T-helper 1 cell treated with Interleukin-12 subunit alpha and Interleukin-12 subunit beta and Interleukin-4 antibody, amounts not matched to agents 30 ng/mL and 1 ng/mL, for 36 hours (primary cell): ENCODE data around the gene DLG2. TPM values are rescaled to one million over a fixed set of nuclear protein-coding genes. Genes with fewer than 3 reads are reported as not detected.

Experiments used
- intact Hi-C: fragments of 100-400 bp; cut with micrococcal nuclease; formaldehyde crosslinking; loops from one replicate; pipeline ENCODE4 v1.15.1; 2024
- total RNA-seq: library from RNA; stranded (reverse); gene quantifications from 2 replicates; pipeline ENCODE4 v1.2.3, GENCODE V29; 2022

Gene DLG2
- total RNA-seq, 1 donor from 2014 or later: 0.88 TPM

DNA sequence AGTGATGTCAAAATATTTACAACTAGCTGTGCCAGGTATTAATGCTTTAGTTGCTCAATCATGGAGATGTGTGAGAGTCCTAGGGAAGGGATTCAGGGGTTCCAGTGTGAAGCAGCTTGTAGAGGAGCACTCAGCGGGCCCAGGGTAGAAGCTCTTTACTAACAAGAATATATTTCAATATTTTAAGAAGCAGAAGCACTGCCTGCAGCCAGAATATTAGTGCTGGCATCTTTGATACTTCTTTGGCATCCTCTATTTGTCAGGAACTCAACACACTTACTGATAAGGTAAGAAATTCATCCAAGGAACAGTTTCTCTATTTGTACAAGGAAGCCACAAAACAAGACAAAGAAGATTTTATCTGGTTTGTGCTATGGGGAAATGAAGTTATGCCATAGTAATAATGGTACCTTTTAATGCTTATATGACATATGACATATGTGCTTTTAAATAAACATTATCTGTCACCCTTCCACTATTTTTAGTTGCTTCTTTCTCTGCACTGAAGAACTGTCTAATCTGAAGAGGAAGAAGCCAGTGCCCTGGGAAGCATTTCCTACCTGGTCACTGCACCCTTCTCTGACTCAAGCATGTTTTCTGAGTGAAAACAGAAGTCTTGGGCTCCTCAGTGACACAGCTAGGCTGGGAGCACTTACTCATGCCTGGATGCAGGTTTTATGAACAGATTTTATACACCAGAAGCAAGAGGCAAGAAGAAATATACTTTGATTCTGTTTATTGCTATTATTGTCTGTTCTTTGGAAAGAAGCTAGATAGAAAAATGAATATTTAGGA is 1952.8 kb downstream of the DLG2 start:
- intact Hi-C loops: loop anchor here (10.0 kb wide), 1 partner anchor 59 kb away; no protein-coding TSS in a partner anchor

DNA sequence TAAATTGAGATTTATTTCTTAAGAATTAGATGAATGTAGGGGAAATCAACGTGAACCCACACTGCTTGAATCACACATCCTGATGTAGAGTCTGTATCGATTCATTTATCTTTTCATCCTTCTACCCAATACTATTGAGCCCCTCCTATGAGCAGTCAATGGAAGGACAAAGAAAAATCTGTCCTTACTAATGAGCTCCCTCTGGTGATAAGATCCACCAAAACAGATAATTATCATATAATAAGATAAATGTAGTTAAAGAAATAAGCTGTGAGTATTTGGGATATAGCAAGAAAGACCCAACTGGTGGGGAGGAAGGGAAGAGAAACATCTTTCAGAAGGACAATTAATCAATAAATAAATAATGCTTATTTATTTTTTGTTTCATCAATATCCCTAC is 1955.9 kb downstream of the DLG2 start:
- intact Hi-C loops: loop anchor here (10.0 kb wide), 1 partner anchor 56 kb away; no protein-coding TSS in a partner anchor

DNA sequence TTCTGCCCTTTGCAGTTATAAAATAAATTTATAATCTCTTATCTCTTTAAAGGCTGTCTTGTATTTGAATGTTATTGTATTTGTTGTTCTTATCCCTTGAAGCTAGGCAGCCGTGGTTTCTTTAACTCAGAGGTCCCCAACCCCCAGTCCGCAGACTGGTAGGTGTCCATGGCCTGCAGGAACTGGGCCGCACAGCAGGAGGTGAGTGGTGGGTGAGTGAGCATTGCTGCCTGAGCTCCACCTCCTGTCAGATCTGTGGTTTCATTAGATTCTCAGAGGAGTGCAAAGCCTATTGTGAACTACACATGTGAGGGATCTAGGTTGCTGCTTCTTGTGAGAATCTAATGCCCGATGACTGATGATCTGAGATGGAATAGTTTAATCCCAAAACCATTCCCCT is 1961.0 kb downstream of the DLG2 start:
- intact Hi-C loops: no loop called here

DNA sequence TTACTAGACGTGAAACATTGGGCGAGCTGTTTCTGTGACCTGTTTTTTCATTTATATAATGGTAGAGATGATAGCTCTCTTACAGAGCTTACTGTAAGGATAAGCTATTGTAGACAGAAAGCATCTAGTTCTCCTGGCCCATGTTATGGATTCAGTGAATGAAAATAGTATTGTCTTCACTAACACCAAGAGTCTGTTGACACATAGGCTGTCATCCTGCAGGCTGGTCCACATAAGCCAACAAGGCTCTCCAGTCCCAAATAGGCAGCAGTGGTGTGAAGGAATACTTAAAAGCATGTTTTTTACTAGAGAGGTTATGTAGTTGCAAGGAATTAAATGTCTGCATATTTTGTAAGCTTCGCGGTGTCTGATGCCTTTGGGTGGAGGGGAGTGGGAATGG is 1963.2 kb downstream of the DLG2 start:
- intact Hi-C loops: no loop called here

DNA sequence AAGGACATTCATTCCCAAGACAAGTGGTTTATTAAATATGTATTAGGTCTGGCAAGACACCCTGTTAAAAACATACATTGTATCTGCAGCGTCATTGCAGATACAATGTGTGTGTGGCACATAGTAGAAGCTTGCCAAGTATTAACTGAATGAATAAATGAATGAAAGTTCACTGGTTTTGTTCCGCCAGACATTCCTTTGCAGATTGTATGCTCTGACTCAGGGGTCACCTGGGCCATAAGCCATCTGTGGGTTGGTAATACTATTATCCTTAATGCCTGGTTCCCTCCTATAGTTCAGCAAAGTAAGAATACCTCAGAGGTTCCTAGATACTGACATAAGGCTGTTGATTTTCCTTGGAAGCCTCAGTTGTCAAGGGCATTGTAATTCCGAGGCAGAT is 1963.7 kb downstream of the DLG2 start:
- intact Hi-C loops: no loop called here

DNA sequence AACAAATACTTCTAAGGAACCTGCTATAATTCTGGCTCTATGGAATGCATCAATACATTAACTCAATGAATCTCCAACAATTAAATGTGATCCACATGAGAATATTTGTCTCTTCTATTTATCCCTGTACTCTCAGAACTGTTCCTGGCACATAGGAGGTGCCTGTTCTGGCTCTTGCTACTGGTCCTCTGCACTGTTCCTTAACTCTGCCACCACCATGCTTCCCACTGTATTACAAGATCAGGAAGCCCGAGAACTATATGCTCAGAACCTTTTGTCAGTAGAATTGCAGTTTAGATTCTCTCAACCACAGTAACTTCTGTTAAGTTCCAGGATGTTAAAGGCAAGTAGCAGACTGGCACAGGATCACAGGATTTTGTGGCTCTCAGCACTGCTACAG is 1964.7 kb downstream of the DLG2 start:
- intact Hi-C loops: no loop called here

DNA sequence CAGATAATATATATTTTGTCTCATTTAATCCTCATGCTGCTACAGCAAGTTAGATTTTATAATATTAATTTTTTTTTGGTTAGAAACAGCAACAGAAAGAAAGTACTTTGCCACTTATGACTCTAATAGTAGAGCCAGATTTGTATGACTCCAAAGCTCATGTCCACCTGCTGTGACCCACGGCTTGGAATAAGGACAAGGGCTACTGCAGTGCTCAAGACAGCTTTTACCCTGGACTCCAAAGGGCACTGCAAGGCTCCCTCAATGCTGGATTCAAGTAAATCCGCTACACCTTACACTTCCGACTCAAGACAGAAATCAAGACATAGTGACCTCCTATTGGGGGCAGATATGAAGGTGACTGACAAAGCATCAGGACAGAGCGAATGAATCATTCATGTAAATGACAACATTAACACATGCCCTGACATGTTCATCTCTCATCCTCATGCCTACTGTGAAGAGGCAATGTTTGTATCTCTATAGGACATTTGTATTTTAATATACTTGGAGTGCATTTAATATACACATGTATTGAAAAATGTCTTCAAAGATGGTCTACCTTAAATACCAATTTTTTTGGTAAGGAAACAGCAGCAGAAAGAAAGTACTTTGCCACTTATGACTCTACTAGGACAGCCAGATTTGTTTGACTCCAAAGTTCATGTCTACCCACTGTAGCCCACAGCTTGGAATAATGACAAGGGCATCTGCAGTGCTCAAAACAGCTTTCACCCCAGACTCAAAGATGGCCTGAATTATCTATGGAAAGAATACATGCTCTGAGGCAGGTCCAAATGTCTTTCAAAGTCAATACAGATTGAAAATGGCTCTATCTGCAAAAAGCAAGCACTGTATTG is 1965.4 kb downstream of the DLG2 start:
- intact Hi-C loops: no loop called here

DNA sequence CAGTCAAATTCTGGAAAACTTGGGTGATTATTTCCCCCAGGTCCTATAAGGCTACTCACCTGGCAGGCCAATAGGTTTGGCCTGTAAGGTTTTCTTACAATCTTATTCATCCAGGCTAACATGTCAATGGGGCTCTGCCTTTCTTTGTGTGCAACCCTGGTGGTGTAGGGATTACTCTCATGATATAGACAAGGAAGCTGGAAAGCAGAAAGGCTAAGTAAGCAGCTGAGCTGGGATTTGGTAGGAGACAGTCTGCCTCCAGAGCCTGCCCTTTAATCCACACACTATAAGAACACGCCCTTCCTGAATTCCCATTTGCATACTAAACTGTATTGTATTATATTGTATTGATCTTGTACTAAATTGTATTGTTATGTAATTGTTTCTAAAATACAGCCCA is 1967.7 kb downstream of the DLG2 start:
- intact Hi-C loops: no loop called here

DNA sequence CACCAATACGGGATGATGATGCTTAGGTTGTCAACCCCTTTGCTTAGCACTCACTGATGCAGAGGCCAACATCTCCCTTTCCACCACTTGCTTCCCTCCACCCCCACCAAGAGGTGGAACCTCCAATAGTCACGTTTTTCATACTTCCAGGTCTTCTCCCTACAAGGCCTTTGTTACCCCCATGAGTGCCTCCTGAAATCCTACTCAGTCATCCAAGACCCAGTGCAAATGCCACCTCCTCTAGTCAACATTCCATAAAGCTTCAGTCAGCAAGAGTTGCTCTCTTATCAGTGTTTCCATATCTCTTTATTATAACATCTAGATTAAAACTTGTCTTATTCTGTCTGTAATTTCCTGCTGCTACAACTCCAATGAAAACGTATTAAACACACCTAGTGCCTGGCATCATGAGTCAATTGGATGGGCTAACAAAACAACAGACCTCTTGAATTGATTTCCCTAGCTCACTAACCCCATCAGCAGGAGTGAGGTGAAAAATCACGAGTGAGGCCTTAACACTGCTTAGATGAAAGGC is 1970.3 kb downstream of the DLG2 start:
- intact Hi-C loops: no loop called here

DNA sequence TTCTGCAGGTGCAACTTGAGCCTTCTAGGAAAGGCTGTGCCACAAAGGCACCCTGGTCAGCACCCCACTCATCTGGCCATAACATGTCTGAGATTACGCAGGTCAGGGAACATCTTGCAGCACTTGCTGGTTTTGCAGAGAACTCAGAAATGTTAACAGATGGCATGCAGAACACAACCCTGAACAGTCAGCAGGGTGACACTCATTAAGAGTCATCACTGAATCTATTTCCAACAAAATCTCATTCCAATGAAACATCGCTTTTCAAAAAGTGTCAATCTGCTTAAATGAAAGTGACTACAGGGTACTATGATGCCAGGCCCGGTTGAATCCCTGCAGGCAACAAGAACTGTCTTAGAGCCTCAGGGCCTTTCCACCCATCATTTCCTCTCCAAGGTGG is 1971.2 kb downstream of the DLG2 start:
- intact Hi-C loops: no loop called here

DNA sequence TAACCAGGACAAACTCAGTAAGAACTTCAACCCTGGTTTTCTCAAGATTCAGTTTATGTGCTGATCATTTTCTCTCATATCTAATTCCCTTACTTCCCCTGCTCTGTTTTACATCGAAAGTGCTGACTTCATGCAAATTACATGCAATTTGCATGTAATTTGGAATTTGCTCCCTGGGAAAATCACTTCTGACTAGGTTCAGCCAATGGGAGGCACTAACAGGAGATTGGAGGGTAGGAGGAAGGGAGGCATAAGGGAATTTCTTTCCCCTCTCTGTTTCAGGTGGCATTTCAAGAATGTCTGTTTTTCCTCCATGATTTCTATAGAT is 1977.7 kb downstream of the DLG2 start:
- intact Hi-C loops: no loop called here

DNA sequence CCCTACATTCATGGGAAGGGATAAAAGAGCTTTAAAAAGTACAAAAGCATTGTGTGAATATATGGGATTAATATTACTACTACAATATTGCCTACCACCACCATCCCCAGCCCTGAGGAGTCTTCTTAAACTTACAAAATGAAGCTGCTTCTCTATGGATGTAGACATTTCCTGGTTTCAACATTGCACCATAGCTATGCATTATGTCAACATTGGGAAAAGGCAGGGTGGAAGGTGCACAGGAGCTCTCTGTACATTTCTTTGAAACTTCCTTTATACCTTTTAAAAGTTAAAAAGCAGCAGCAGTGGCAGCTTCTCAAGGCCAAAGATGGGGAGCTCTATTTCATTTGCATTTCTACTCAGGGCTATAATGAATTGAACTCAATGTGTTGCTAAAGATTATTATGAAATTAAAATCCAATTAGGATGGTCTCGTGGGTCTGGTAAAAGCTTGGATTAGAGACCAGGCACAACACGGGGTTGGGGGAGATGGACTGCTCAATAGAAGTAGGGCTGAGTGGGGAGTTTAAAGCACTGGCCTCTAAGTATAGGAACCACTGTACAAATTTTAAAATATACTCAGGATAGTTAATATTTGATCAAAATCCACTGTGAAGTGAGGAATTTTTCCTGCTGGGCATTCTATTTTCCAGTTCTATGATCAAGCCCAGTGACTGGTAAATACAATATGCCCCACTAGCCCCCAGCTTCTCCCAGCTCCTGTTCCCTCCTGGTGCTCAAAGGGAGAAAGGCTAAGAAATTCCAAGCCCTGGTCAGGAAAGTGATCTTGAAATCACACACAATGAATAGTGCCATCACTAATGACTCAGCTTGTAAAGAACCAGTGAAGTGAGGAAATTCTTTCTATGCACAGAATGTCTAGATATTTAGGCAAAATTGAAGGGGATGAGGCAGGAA is 1978.3 kb downstream of the DLG2 start:
- intact Hi-C loops: no loop called here

DNA sequence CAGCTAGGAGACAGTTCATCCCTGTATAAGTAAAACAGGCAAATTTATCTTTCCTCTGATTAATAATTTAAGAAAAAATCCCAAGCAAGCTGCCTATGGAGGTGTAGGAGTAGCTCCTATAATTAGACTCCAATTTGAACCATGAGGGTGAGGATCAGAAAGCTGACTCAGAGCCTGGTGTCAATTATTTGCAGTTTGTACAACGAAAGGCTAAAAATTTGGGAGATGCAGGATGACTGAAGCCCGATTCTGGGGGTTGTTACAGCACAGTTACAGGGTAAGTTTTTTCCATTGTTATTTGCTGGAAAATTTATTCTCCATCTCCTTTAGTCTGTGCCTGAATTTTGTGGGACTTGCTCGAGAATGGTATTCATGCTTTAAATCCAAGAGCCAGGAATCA is 1981.6 kb downstream of the DLG2 start:
- intact Hi-C loops: no loop called here

DNA sequence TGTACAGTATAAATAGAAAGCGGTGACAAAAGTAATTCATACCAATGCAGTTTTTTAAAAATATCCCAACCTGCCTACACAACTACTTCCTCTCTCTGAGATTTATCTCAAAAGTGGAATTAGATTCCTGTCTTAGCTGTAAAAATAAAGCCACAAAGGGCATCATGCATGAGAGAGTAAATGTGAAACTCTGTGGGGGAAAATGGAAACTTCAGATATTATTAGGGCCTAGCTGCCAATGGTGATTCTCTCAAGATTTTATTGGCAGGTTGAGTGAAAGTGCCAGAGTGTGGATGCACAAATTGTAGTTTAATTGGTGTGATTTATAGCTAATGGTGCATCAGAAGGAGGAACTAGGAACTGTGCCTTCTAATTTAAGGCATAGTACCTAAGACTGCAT is 1984.0 kb downstream of the DLG2 start:
- intact Hi-C loops: no loop called here

DNA sequence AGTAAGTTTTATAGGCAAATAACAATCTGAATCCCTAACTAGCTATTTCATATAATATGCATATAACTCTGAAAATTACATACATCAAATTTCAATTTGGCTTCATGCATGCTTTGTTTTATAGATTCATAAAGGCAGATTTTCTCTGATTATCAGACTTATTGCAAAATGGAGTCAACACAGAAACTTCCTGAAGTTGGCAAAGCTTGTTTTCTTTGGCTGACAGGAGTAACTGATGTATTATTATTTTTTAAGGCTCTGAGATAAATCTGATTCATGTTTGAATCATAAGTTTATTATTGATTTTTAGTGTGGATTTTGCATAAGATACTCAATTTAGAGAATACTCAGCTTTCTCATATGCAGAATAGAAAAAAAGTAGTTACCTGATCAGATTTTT is 1984.6 kb downstream of the DLG2 start:
- intact Hi-C loops: no loop called here

DNA sequence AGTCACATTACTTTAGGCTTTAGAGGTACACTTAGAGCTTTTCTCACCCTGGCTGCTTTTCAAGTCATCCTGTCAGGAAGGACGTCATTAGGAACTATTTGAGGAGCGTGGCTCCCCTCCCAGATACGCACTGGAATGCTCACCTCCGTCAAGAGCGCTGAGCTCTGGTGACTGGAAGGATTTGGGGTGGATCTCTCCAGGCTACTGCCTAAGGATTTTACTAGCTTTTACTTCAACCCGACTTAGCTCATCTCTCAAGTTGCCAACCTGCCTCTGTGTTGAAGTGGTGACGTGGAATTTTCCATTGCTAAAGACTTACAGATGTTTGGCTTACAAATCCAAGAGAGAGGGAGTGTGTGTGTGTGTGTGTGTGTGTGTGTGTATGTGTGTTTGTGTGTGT is 1985.6 kb downstream of the DLG2 start:
- intact Hi-C loops: no loop called here

DNA sequence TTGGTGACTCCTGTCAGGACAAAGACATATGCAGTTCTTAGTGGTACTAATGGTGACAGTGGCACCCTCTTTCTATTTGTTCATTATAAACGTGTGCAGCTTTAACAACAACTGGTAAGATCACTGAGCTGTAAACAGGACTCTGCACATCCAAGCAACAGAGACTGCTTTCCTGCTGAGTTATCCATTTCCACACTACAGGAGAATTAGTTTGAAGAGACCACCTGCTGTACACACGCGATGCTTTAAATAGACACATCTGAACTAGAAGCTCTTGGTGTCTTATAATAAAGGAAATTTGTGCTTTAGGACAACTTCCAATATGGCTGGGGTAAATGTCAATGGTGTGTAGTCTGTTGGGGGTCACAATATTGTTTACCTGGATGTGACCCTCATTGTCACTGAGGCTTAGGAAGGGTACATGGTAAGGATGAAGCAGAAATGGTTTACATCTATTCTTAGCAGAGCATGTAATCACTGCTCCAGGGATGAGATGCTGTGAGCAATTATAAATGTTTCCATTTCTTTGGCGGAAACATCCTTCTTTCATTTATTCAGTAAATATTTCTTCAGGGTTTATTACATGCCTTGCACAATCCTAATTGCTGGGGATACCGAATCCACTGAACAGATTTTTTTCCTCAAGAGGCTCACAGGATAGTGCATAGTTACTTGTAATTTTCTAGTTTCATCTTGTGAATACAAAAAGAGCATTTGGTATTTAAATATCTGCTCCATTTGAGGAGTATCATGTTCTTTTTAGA is 1987.0 kb downstream of the DLG2 start:
- intact Hi-C loops: no loop called here

DNA sequence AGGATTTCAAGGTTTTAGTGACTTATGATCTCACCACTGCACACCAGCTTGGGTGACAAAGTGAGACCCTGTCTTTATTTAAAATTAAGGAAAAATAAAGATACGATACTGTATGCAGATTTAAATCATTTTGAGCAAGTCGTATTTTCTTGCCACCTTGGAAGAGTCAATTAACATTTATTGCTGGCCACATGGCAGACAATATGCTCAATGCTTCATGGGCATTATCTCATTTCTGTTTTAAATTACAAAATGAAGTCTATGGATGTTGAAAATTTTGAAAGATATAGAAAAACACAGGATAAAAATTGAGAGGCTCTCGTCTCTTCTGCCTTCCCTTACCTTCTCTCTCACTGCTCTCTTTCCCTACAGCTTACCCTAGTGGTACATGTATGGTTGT is 1992.0 kb downstream of the DLG2 start:
- intact Hi-C loops: no loop called here

DNA sequence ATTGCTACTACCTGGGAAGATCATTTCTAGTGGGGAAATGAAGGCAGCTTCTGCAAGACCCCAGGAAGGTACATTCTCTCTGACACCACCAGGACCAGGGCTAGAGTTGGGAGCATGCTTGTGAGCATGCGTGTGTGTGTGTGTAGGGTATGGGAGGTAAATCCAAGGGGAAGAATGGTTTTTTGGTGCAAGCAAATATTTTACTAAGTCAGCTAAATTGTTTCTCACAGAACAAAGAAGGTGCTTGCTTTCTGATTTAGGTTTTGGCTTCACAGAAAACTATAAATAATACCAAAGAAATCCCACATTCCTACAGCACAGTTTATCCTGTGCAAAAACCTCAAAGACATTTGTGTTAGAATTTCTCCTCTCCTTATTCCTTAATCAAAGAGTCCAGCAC is 1996.9 kb downstream of the DLG2 start:
- intact Hi-C loops: no loop called here

DNA sequence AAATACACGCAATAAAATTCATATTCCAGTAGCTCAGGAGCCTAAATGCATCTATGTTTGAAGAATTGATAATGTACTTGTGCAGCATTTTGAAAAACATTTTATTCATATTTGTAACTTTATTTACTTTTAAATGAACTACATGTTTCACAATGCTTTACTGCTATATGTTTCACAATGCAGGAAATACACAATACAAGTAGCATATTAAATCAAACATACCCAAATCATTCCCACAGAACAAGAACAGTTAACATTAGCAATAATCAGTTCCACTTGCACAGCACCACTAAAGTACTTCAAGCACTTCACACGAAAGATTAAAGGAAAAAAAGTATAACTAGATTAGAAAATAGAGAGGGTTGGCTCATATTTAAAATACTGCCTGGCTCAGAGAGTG is 1997.4 kb downstream of the DLG2 start:
- intact Hi-C loops: no loop called here
